HFFc6 (cell line): ENCODE measurements around the gene YJU2. TPM values are rescaled to one million over a fixed set of nuclear protein-coding genes. Genes with fewer than 3 reads are reported as not detected.
A peak's percentile ranks its signal among the peaks of the same experiment; 100 is the strongest.
"Not testable (repeated sequence)": the region's sequence is repeated elsewhere in the genome, so short reads cannot be mapped to it uniquely, and the experiment has no call there.

Experiments used
- DNase-seq: peaks from one replicate; pipeline ENCODE4 v3.0.0-alpha.2; 2018
- H3K27ac Mint-ChIP-seq: 2 replicates; pipeline ENCODE4 v1.8.0; 2020; ENCODE audit warnings: mild to moderate bottlenecking, mixed read lengths
- H3K27me3 Mint-ChIP-seq: 2 replicates; pipeline ENCODE4 v1.8.0; 2021; ENCODE audit warnings: mild to moderate bottlenecking, moderate library complexity, mixed read lengths; ENCODE audit not compliant: insufficient read depth
- H3K36me3 Mint-ChIP-seq: 2 replicates; pipeline ENCODE4 v1.8.0; 2021; ENCODE audit warnings: low read depth, mixed read lengths
- H3K4me1 Mint-ChIP-seq: 2 replicates; pipeline ENCODE4 v1.8.0; 2020; ENCODE audit warnings: low read depth, mixed read lengths
- H3K4me3 Mint-ChIP-seq: 2 replicates; pipeline ENCODE4 v1.8.0; 2020; ENCODE audit warnings: mild to moderate bottlenecking, moderate library complexity, mixed read lengths
- H3K9me3 Mint-ChIP-seq: 2 replicates; pipeline ENCODE4 v1.8.0; 2020; ENCODE audit warnings: mild to moderate bottlenecking, mixed read lengths
- total RNA-seq, 6 experiments: library from RNA; stranded (reverse); fragmentation: NEBNext Ultra II Directional; extraction: Animal tissue kit (Norgen Biotek cat#: 25700); gene quantifications; 2 replicates in 1 of 6; 3 replicates in 5 of 6; pipeline ENCODE4 v1.2.3, GENCODE V29; 2021
- TF ChIP-seq, protein P1 (sequence below): fragments of 200-600 bp; sonication (generic); IDR thresholded peaks from 2 replicates; pipeline ENCODE4 v1.5.0; 2021; ENCODE audit warnings: antibody characterized with exemption, mild to moderate bottlenecking

Gene YJU2
- total RNA-seq, 6 experiments from 2014 or later = 12.0 to 17.7 (median 16.1) TPM

DNA sequence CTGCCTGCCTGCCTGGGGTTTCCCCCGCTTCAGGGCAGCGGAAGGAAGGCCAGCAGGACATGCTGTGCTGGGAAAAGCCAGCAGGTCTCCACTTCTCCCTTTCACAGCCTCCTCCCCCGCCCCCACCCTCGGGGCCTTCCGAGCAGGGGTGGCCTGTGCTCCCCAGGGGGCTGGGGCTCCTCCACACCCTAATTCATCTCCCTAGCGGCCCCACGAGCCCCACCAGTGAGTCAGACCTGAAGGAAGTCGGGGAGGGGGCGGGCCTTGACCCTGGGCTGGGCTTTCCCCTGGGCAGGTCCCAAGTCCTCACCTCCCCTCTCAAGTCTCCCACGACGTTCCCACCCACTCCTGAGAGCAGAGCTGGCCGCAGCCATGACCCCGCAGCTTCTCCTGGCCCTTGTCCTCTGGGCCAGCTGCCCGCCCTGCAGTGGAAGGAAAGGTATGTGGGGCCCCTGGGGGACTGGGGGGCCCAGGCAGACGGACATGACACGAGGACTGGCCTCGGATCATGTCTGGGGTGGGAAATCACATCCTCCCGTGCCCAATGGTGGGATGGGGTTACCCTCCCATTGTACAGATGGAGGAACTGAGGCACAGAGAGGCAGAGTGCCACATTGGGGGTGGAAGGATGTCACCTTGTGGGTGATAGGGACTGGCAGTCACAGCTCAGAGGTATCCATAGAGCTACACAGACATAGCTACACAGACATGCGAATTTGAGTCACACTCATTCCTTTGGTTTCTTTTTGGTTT, 17.5 kb upstream of the YJU2 start, which contains the start of gene EBI3:
TSS of gene EBI3 (plus strand) at position 345 of the 753 bp plus-strand sequence. CDS start at position 373, 28 bp downstream.
- H3K36me3 Mint-ChIP-seq = no peaks in the 10 kb centered on the region
- no peak within 1 kb of the TSS for H3K4me3 Mint-ChIP-seq
- H3K27ac Mint-ChIP-seq = peak within 1 kb of the TSS; percentile 47; the same call in 1 of the 2 replicates
- peaks cover 6% of the 10 kb centered on the region; the same call in 1 of the 2 replicates for H3K27me3 Mint-ChIP-seq
- H3K4me1 Mint-ChIP-seq = no peaks in the 10 kb centered on the region
- no peak for DNase-seq
- no peaks in the 10 kb centered on the region for H3K9me3 Mint-ChIP-seq
- TF ChIP-seq, protein P1, sequence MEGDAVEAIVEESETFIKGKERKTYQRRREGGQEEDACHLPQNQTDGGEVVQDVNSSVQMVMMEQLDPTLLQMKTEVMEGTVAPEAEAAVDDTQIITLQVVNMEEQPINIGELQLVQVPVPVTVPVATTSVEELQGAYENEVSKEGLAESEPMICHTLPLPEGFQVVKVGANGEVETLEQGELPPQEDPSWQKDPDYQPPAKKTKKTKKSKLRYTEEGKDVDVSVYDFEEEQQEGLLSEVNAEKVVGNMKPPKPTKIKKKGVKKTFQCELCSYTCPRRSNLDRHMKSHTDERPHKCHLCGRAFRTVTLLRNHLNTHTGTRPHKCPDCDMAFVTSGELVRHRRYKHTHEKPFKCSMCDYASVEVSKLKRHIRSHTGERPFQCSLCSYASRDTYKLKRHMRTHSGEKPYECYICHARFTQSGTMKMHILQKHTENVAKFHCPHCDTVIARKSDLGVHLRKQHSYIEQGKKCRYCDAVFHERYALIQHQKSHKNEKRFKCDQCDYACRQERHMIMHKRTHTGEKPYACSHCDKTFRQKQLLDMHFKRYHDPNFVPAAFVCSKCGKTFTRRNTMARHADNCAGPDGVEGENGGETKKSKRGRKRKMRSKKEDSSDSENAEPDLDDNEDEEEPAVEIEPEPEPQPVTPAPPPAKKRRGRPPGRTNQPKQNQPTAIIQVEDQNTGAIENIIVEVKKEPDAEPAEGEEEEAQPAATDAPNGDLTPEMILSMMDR = no peak

DNA sequence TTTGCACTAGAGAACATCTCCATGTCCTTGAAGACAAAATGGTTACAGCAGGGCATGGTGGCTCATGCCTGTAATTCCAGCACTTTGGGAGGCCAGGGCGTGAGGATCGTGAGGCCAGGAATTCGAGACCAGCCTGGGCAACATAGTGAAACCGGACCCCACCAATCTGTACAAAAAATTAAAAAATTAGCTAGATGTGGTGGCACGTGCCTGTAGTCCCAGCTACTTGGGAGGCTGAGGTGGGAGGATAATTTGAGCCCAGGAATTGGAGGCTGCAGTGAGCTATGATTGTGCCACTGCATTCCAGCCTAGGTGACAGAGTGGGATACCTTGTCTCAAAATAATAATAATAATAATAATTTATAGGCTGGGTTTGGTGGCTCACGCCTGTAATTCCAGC, 16.6 kb upstream of the YJU2 start:
- H3K27ac Mint-ChIP-seq, H3K36me3 Mint-ChIP-seq, DNase-seq, H3K9me3 Mint-ChIP-seq, H3K4me1 Mint-ChIP-seq, H3K4me3 Mint-ChIP-seq: not testable (repeated sequence)
- H3K27me3 Mint-ChIP-seq = peaks cover 13% of the 10 kb centered on the region

DNA sequence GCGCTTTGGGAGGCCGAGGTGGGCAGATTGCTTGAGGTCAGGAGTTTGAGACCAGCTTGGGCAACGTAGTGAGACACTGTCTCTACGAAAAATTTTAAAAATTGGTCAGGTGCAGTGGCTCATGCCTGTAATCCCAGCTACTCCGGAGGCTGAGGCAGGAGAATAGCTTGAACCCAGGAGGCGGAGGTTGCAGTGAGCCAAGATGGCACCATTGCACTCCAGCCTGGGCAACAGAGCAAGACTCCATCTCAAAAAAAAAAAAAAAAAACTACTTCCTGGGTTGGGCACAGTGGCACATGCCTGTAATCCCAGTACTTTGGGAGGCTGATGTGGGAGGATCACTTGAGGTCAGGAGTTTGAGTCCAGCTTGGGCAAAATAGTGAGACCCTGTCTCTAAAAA, 15.4 kb upstream of the YJU2 start:
- not testable (repeated sequence) for DNase-seq

DNA sequence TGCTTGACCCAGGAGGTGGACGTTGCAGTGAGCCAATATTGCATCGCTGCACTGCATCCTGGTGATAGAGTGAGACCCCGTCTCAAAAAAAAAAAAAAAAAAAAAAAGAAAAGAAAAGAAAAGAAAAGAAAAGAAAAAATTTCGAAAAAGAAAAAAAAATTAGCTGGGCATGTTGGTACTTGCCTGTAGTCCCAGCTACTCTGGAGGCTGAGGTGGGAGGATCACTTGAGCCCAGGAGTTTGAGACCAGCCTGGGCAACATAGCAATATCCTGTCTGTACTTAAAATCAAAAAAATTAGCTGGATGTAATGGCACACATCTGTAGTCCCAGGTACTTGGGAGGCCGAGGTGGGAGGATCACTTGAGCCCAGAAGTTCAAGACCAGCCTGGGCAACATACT, 14.7 kb upstream of the YJU2 start:
- not testable (repeated sequence) for DNase-seq, H3K9me3 Mint-ChIP-seq, H3K4me3 Mint-ChIP-seq, H3K27ac Mint-ChIP-seq, H3K4me1 Mint-ChIP-seq, H3K36me3 Mint-ChIP-seq
- H3K27me3 Mint-ChIP-seq = peaks cover 13% of the 10 kb centered on the region

More for the DNA sequence above, 15.4 kb upstream of the YJU2 start:
- not testable (repeated sequence) for H3K4me1 Mint-ChIP-seq, H3K36me3 Mint-ChIP-seq, H3K9me3 Mint-ChIP-seq, H3K4me3 Mint-ChIP-seq, H3K27me3 Mint-ChIP-seq, H3K27ac Mint-ChIP-seq

DNA sequence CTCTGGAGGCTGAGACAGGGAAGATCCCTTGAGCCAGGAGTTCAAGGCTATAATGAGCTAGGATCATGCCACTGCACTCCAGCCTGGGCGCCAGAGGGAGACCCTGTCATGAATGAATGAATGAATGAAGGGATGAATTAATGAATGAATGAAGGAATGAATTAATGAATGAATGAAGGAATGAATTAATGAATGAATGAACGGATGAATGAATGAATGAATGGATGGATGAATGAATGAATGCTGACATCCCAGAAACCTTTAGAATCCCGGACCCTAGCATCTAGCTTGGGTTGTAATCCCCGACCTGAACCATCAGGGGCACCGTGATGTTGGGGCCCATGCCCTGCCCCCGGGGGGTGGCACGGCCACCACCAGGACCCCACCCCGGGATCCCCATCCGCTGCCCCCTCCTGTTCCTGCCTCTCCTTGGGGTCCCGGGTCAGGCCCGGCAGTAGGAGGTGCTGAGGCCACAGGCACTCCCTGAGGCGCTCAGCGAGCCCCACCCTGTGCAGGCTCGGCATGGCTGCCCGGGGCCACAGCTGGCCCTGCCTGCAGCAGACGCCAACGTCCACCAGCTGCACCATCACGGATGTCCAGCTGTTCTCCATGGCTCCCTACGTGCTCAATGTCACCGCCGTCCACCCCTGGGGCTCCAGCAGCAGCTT, 14.1 kb upstream of the YJU2 start:
- Mint-ChIP-seq H3K27me3 (peaks cover 14% of the 10 kb centered on the region), H3K4me1 (no peaks in the 10 kb centered on the region), H3K9me3 (no peaks in the 10 kb centered on the region), H3K36me3 (no peaks in the 10 kb centered on the region), H3K4me3 (no peak overlapping the region), H3K27ac (no peak overlapping the region)
- no peak for DNase-seq
- TF ChIP-seq, protein P1 = no peak

DNA sequence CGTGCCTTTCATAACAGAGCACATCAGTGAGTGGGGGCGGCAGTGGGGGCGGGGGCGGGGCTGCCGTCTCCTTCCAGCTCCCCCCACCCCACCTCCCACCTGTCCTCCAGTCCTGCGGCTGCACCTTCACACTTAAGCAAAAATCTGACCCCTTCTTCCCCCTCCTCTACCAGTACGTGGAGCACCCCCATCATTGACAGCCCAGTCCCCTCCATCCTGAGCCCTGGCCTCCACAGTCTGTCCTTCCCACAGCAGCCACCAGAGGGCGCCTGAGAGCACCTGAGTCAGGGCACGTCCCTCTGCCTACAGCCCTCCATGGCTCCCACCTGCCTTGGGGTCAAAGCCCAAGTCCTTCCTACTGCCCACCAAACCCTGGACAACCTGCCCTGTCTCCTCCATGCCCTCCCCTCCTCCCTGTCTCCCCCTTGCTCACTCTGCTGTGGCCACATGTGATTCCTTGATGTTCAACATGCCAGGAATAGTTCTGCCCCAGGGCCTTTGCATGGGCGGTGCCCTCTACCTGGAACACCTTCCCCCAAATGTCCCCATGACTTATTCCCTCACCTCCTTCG, 13.5 kb upstream of the YJU2 start:
- DNase-seq = no peak
- Mint-ChIP-seq H3K9me3 (no peaks in the 10 kb centered on the region), H3K36me3 (no peaks in the 10 kb centered on the region), H3K27ac (no peak overlapping the region), H3K4me1 (no peaks in the 10 kb centered on the region), H3K27me3 (peaks cover 14% of the 10 kb centered on the region), H3K4me3 (no peak overlapping the region)
- TF ChIP-seq, protein P1 = peak; percentile 76
